A172 (cell line): ENCODE data around the gene FXYD4. TPM values are rescaled to one million over a fixed set of nuclear protein-coding genes. Genes with fewer than 3 reads are reported as not detected.
"Not testable (repeated sequence)": the region's sequence is repeated elsewhere in the genome, so short reads cannot be mapped to it uniquely, and the experiment has no call there.

Experiments used
- DNase-seq: peaks from one replicate; pipeline ENCODE4 v3.0.0-alpha.2; 2015; ENCODE audit warnings: low spot score
- total RNA-seq: library from RNA; depleted of rRNA; stranded (reverse); fragments of >200 nt; shearing (Covaris generic); gene quantifications from 2 replicates; pipeline ENCODE4 v1.2.3, GENCODE V29; 2014

The FXYD4 gene
- total RNA-seq, 1 experiment from 2014 or later: not detected

DNA sequence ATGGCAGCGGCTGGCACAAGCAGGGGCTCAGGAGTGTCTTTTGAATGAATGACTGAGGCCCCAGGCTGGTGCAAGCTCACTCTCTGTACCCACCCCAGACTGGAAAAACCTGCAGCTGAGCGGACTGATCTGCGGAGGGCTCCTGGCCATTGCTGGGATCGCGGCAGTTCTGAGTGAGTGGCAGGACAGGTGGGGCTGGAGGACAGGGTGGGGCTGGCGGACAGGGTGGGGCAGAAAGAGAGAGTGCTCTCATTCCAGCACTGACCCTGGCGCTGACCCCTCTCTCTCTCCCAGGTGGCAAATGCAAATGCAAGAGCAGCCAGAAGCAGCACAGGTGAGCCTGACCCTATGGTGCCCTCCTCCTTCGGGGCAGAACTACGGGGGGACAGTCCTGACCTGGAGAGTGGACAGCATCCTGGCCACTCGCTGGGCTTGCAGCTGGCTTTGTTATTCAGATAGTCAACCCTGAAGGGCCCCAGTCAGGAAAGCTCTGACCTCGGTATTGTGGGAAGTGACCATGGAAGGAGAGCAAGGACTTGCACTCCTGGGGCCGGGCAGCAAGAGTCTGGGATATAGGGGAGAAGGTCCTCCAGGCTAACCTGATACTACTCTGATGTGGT, 4.1 kb downstream of the FXYD4 start:
- no peak for DNase-seq

DNA sequence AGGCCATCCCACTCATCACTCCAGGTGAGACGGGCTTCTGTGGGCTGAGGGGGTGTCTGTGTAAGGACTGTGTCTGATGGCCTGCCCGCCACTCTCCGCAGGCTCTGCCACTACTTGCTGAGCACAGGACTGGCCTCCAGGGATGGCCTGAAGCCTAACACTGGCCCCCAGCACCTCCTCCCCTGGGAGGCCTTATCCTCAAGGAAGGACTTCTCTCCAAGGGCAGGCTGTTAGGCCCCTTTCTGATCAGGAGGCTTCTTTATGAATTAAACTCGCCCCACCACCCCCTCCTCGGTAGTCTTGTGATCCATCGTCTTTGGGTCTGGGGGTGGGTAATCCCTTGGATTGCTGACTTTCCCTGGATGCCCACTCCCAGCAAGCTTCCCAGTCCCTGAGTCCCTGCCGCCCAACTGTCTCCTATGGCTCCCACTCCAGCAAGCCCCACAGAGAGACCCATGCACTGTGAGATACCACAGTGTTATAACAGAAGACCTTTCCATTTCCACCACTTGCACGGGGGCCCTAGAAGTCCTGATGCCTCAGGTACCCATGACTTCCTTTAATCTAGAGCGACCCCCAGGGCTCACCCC, 4.7 kb downstream of the FXYD4 start:
- no peak for DNase-seq

DNA sequence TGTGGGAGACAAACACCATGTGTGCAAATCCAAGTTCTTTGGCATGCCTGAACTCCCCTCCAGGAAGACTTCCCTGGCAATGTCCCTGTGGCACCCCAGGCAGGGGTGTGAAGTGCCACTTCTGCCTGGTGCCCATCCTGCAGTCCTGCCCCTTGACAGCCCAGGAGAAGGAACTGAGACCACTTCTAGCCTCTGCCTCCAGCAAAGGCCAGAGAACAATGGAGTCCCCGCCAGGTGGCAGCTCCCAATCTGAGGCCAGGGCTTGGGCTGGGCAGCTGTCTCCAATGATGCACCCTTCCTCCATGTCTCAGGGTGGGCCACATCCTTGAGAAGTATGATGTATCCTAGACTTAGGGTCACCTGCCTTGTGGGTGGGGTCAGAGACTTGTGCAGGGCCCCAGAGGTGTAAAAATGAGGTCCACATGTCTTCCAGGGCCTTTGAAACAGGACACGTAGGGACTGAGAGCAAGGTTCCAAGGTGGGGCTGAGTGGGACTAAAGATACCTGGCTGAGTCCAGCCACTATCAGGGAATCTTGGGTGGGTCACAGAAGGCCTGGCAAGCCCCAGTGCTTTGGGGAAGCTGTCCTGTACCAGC, 5.5 kb downstream of the FXYD4 start:
- DNase-seq: no peak

DNA sequence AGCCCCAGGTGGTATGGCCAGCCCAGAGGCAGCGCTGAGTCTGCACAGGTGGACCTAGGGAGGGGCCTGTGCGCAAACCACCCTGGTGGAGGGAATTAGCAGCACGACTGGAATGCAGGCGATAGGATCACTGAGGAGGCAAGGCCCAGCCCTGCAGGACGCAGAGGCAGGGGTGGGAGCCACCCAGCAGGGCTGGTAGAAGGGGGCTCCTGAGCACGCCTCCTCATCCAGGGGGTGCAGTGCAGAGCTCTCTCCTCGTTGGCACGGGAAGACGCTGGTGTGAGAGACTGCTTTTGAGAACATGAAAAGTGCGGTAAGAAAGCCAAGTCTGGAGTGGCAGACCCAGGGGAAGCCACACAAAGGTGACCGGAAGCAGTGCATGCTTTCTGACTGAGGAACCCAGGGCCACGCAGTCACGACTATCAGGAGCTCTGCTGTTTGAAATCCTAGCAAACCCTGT, 6.0 kb downstream of the FXYD4 start:
- no peak for DNase-seq

DNA sequence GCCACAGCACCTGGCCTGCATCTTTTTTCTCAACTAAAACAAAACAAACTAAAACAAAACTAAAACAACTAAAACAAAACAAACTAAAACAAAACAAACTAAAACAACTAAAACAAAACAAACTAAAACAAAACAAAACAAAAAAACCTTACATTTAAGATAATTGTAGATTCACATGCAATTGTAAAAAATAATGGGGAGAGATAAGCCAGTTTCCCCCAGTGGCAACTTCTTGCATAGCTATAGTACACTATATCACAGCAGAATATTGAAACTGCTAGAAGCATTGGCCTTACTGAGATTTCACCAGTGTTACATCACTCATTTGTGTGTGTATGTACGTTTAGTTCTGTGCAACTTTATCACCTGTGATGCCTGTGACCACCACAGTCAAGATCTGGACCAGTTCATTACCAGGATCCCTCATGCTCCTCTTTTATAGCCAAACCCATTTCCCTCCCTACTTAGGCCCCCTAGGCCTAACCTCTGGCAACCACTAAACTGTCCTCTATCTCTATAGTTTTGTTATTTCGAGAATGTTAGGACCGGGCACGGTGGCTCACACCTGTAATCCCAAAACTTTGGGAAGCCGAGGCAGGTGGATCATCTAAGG, 9.3 kb downstream of the FXYD4 start:
- DNase-seq: no peak

DNA sequence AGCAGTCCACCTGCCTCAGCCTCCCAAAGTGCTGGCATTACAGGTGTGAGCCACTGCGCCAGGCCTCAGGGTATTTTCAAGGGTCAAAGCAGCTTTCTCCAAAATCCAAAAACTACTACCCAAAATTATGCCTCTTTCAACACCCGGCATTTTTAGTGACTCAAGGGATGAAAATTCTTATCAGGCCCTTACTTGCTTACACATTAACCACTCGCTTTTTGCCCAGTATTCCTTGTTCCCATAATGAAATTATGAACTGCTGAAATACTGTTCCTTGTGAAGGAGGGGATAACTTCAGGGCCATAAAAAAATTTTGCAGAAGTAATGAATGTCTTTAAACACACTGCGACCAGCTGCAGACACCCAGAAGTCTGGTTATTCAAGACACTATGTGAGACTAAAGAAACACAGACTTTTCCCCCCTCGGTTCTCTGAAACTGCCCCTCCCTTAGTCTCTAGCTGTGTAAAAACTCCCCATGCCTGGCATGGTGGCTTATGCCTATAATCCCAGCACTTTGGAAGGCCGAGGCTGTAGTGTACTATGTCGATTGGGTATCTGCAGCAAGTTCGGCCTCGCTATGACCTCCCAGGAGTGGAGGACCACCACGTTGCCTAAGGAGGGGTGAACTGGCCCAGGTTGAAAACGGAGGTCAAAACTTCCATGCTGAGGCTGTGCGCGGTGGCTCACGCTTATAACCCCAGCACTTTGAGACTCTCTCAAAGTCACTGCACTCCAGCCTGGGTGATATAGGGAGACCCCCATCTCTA, 12.0 kb downstream of the FXYD4 start:
- DNase-seq: no peak

DNA sequence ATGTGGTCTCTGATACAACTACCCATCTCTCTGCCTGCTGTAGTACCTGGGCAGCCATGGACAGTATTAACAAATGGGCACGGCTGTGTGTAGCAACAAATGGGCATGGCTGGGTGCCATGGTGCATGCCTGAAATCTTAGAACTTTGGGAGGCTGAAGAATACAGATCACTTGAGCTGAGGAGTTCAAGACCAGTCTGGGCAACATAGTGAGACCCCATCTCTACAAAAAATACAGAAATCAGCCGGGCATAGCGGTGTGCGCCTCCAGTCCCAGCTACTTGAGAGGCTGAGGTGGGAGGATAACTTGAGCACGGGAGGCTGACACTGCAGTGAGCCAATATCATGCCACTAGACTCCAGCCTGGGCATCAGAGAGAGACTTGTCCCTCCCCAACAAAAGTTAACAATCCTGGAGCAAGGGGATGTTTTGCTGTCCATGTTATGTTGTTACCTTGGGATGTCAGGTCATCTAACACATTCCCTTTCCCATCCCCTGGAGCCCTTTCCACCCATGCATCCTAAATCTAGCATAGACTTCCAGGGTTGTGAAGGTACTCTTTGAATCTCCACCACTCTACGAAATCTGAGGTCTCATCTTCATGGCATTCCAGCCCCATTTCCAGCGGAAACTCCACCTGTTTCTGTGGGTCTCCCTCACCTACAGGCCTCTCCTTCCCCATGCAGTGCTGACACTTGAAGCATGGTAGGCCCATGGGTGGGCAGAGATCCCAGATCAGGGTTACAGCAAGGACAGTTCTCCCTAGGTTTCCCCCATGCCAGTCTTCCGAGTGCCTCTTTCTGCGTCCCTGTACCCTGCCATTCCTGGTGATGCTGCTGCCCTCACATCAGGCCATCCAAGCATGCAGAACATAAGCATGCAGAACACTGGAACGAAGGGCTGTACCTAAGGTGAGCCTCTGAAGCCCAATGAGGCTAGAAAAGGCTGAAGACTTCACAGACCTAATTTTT, 13.1 kb downstream of the FXYD4 start:
- no peak for DNase-seq

DNA sequence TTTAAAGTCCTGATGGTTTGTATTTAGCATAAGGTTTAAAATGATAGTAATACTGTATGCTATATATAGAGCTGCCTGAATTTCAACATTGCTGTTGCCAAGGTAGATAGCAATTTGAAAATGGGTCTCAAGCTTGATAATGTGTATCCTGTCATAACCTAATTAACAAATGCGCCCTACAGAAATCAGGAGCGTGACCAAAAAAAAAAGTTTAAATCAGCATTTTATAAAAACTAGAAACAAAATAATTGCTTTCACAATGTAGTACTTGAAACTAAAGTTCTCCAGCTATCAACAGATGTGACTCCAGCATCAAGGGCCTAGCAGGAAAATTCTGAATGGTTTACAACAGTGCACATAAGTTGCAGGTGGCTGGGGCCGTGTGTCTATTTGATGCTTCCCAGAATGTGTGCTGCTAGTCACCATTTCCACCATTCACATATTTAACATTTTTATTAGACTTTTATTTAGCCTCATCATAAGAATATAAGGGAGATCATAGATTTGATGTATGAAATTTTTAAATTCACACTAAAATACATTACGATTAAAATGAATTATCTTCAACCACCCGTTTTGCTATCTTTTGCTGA, 14.1 kb downstream of the FXYD4 start:
- no peak for DNase-seq

DNA sequence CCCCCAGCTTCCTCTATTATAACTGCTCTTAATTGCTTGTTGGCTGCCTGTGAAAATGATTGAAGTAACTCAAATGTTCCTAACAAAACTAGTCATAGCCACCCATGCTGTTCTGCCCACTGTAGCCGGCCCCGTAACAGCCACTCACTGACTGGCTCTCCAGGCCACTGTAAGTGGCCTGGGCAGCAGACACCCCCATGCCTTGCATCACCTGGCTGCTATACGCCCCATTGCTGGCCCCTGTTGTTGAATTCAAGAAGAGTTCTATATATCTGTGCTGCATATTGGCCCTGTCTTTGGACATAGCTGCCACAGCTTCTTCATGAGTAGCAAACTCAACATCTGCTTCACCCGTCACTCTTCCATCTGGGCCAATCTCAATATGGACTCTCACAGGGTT, 15.1 kb downstream of the FXYD4 start:
- DNase-seq: no peak

DNA sequence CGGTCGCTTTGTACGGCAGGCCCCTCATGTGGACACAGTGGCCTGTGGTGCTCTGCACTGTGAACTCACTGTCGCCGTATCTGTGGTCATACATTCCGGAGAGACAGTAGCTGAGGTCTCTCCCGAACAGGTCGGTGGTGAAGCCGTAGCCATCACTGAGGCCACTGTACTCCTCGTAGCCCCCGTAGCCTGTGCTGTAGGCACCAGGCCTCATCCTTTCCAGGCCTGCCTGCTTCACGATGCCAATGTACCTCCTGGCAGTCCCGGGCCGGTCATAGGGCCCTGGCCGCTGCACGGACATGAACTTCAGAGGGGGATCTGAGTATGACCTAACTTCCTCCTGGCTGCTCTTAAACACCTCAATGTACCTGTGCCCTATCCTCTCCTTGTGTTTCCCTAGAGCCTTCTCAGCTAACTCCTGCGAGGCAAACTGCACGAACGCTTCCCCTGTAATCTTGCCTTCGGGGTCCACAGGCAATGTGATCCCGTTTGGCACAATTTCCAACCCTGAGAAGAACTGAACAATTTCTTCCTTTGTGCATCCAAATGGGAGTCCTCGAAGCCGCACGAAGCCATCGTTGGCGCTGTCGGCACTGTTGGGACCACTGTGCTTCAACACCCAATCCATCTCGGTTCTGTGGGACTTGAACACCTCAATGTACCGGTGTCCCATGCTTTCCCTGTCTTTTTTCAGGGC, 15.7 kb downstream of the FXYD4 start:
- no peak for DNase-seq

DNA sequence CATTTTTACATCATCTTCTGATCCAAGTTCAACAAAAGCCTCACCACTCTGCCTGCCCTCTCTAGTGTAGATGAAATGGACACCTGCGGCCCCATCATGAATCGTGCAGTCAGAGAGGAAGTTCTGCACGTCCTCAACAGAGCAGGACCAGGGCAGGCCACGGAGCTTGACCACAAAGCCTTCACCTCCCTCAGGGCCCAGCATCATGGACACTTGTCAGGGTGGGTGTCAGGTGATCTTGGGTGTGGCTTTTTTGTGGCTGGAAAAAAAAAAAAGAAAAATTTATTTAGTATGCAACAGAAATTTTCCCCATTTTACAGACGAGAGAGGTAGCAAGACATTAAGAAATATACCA, 16.2 kb downstream of the FXYD4 start:
- no peak for DNase-seq

DNA sequence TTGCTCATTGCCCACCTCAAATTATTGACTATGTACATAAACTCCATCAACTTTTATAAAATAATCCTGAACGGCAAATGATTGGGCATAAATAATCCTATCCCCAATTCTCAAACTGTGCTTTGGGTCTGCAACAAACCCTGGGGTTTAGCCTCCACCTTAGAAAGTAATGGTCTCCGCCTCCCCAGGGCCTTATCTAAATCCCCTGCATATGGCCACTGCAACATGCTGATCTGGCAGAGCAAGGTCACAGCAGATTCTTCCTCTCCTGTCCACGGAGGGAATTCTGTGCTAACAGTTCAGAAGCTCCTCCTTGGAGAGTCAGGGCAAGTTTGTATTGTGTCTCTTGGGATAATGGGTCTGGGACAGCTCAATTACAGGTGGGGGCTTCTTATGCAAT, 18.4 kb downstream of the FXYD4 start:
- DNase-seq: no peak

DNA sequence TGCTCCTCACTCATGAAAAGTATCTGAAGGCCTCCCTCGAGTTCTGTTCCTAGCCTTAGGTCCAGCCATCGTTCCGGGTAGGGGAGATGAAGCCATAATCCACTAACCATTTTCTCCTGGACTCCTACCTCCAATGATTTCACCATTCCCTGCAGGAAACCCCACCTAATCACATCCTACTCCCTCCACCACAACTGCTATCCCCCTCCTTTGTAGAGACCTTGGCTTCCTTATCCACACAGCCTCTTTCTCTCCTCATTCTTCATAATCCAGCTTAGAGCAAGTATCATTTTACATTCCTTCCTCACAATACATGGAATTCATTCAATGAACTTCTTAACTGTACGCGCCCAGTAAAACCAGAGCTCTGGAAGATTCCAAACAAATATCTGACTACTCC, 18.9 kb downstream of the FXYD4 start:
- no peak for DNase-seq

DNA sequence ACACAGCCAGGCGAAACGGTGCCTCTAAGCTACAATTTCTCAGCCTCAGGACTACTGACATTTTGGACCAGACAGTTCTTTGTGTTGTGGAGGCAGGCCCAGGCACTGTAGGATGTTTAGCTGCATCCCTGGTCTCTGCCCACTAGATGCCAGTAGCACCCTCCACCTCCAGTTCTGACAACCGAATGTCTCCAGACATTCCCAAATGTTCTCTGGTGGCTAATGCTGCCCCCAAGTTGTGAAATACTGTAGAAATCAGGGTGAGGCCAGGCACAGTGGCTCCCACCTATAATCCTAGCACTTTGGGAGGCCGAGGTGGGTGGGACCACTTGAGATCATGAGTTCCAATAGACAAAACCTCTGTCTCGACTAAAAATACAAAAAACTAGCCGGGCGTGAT, 19.3 kb downstream of the FXYD4 start:
- no peak for DNase-seq

DNA sequence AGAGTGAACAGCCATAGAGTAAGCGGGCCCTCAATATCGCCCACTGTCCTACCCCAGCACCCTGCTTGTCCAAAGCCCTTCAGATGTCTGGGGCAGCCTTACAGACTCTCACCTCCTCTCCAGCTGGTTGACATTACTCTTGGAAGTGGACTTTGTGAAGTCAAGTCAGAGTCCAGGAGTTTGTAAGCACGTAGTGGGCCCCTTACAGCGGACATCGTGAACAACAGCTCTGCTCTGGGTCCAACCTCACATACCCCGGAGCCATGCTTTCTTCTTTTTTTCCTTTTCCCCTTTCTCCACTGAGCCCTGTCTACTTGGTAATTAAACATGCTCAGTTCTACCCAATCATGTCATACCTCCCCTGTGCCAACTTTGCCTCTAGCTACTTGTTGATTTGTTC, 20.1 kb downstream of the FXYD4 start:
- DNase-seq: no peak

DNA sequence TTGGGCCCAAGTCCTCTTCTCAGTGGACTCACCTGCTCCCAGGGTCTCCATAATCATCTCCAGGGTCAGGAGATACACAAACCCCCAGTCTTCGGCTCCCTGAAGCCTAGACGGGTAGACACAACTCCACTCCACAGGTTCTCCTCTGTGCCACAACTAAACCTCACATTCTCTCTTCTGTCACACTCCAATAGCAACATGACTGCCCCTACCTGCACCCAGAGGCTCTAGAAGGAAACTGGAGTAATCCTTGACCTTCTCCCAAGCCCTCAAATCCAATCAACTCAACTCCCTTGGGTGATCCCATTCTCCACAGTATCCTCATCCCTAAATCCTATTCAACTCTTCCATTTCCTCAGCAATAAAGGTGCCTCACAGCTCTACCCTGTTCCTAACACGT, 21.3 kb downstream of the FXYD4 start:
- no peak for DNase-seq

DNA sequence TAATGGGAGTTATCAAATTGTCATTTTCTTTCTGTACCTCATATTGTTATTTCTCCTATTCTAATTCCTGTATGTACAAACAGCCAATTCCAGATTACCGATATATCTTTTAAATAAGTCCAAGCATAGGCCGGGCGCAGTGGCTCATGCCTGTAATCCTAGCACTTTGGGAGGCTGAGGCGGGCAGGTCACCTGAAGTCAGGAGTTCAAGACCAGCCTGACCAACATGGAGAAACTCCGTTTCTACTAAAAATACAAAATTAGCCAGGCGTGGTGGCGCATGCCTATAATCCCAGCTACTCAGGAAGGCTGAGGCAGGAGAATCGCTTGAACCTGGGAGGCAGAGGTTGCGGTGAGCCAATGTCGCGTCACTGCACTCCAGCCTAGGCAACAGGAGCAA, 21.8 kb downstream of the FXYD4 start:
- DNase-seq: not testable (repeated sequence)

DNA sequence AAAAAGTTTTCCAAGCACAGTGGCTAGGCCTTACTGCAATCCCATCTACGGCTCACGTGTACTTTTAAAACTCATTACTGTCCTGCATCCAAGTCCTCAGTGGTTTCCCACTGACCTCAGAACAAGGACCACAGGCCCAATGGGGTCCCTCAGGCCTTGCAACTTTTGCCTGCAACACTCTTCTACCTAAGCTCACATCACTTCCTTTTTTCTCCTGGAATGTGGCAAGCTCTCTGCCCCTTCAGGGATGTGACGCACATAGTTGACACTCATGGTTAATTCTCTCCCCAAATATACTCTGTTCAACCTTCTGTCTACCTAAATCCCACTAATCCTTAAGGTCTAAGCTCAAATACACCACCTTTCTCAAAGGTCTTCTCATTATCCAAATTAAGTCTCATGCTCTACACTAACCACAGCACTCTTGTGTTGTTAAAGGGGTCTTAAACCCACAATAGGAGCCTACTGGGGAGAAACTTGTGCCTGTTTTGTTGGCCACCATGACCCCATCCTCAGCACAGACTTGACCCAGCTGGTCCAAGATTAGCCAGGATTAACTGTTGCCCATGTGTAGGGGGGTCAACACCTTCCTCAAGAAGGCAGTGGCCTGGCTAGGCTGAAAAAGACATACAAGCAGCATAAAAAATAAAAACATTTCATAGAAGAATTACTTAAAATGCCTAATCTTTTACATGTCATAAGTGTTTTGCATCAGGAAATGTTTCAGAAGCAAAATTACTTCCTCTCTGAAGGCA, 22.3 kb downstream of the FXYD4 start:
- no peak for DNase-seq

DNA sequence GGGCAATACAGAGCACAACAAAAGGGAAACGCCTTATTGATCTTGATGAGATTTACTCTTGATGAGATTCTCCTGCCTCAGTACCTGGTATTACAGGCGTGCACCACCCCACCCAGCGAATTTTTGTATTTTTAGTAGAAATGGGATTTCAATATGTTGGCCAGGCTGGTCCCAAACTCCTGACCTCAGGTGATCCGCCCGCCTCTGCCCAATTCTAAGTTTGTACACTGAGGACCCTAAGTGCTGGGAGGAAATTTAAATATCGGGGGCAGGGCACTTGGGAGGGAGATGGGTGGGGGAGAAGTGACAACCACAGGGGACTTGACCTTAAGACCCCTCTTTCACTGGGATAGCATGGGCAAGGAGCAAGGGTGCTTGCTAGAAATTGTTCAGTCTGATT, 23.4 kb downstream of the FXYD4 start:
- no peak for DNase-seq
